Astrocyte (in vitro differentiated cells and primary cell): Measurements from ENCODE around the gene RBSN.

Experiments
- CTCF ChIP-seq: IDR thresholded peaks from 2 replicates; pipeline ENCODE4 v1.5.1; 2011; ENCODE audit warnings: low read depth, mild to moderate bottlenecking, inconsistent platforms, low read length, moderate library complexity; ENCODE audit not compliant: insufficient read depth
- EZH2 ChIP-seq: IDR thresholded peaks from 2 replicates; pipeline ENCODE4 v1.6.1; 2012; ENCODE audit warnings: mild to moderate bottlenecking, low read length, inconsistent platforms; ENCODE audit not compliant: insufficient read depth

- TF ChIP-seq EZH2, result no peak
- no peak for TF ChIP-seq CTCF
Measured at GRCh38 chr3:15092686-15093085, 6.3 kb downstream of the RBSN start.
